Stimulated activated CD8-positive, alpha-beta memory T cell treated with anti-CD3 and anti-CD28 coated beads, Interleukin-15, amount 100 ng/mL, for 4 hours (primary cell): ENCODE results near the gene EFHC1.
"Not testable (repeated sequence)": the region's sequence is repeated elsewhere in the genome, so short reads cannot be mapped to it uniquely, and the experiment has no call there.

Experiments
- DNase-seq, 2 donors: peaks; one replicate each; pipeline ENCODE4 v3.0.0-alpha.2; 2020; ENCODE audit warnings: low read depth in 2 of 2

EFHC1 gene

DNA sequence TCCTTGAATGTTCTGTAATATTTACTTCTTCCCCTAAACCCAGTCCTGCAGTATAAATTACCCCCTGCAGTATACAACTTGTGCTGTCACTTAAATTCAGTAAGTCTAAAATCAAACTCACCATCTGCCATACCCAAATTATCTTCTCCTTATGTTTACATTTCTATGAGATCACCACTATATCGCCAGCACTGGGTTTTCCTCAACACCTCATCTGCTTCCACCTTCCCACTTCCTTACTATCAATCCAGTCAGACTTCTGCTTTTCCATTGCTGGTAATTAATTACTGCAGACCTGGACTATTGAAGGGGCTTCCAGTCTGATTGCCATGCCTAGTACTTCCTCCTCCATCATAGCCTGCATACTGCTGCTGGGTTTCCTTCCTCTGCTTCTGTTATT lies 15.2 kb downstream of the EFHC1 start:
- no peak for DNase-seq

DNA sequence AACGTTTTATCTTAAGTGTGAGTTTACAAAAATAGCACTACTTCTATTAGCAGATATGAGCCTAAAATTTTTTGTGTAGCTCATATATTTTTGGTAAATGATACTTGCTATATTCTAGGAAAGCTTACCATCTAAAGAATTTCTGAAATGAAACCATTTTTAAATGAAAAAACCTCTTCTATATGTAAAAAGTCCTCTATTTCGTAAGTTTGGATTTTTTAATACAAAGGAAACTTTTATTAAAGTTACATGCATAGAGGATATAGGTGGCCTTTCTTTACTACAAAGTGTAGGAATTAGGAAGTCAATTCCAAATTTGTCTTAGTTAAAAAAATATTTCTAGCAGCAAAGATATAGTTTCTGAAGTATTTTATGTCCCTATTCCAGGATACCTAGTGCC lies 18.8 kb downstream of the EFHC1 start:
- DNase-seq: no peak

- no peak for DNase-seq
Observed at GRCh38 chr6:52454556-52454955, 34.4 kb downstream of the EFHC1 start.

GRCh38 chr6:52457096-52457495 lies 37.0 kb downstream of the EFHC1 start:
- no peak for DNase-seq

DNA sequence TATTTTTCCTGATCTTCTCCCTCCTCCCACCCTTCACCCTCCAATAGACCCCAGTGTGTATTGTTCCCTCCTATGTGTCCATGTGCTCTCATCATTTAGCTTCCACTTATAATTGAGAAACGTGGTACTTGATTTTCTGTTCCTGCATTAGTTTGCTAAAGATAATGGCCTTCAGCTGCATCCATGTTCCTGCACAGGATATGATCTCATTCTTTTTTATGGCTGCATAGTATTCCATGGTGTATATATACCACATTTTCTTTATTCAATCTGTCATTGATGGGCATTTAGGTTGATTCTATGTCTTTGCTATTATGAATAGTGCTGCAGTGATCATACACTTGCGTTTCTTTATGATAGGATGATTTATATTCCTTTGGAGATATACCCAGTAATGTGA lies 41.1 kb downstream of the EFHC1 start:
- DNase-seq: not testable (repeated sequence)

- DNase-seq: no peak
Observed at GRCh38 chr6:52474173-52474572, 54.0 kb downstream of the EFHC1 start.

GRCh38 chr6:52475307-52475706 lies 55.2 kb downstream of the EFHC1 start:
- DNase-seq: no peak

DNA sequence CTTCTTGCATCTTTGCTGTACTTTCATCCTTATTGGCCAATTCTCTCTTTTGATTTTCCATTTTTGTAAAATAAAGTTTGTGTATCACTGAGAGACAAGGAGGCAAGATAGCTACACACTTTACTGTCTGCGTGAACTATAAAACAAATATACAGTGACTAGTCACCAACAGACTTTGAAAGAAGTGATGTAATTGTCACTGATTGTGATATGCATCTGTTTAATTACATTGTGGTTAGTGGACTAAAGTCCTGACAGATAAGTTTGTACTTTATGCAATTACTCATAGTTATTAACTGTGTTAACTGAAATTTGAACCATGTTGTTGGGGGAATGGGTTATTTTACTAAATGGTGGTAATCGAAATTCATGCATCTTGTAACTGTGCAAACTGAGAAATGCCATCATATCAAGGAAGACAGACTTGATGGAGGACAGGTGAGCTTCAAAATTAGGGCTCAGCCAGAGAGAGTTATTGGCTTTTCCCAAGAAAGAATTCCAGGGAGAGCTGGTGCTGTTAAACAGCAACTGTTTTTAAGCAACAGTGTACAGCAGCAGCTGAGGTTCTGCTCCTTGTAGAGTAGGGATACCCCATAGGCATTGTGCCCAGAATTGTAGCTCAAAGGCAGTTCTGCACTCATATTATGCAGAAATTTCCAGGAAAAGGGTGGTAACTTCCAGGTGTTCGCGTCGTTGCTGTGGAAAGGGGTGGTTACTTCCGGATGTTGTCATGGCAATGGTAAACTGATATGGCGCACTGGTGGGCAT lies 62.9 kb downstream of the EFHC1 start:
- no peak for DNase-seq

GRCh38 chr6:52483671-52484003 lies 63.5 kb downstream of the EFHC1 start:
- DNase-seq: no peak

- no peak for DNase-seq
Observed at GRCh38 chr6:52489881-52490280, 69.7 kb downstream of the EFHC1 start.

- DNase-seq: no peak
Observed at GRCh38 chr6:52491203-52492069, 71.3 kb downstream of the EFHC1 start.

GRCh38 chr6:52493669-52494068 lies 73.5 kb downstream of the EFHC1 start:
- DNase-seq: no peak

DNA sequence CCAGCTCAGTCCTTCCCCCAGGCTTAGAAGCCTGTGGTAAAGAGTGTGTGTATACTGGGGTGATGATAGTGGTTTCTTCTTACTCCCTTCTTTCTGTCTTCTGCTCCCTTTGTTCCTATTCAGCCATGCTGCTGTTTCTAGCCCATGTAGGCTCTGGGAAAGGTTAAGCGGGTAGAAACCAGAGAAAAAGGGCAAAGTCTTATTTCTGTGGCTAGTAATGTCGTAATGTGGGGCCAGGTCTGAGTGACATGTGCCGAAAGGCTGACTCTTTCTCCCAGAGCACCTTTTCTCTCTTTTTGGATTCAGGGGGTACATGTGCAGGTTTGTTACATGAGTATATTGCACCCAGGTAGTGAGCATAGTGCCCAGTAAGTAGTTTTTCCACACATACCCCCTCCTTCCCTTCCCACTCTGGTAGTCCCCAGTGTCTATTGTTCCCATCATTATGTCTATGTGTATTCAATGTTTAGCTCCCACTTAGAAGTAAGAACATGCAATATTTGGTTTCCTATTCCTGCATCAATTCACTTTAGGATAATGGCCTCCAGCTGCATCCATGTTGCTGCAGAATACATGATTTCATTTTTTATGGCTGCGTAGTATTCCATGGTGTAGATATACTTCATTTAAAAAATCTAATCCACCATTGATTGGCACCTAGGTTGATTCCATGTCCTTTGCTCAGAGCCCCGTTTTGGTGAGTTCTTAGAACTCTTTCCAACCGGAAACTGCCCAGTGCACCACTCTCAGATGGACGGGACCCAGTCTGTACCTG lies 74.3 kb downstream of the EFHC1 start:
- no peak for DNase-seq

GRCh38 chr6:52495922-52496321 lies 75.8 kb downstream of the EFHC1 start:
- no peak for DNase-seq

- DNase-seq: no peak
Observed at GRCh38 chr6:52496631-52497030, 76.5 kb downstream of the EFHC1 start.

- no peak for DNase-seq
Observed at GRCh38 chr6:52497652-52498408, 77.7 kb downstream of the EFHC1 start.

DNA sequence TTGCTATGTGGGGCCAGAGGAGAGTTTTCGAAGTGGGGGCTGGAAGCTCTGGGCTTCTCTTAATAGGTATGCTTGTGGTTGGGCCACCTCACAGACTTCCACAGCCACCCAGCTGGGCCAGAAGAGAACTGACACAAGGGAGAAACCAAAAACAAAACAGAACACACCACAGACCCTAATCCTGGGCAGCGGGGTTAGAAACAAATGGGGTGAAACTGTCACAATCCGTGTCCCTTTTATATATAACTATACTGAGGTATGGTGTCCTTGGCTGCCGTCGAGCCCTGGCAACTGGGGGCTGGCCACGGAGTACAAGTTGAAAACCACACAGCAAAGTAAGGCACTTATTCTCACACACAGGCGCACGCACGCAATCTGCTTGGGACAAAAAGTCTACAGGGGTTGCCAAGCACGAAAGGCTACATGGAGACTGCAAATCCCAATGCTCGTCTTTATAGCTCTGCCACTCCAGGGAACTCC lies 78.4 kb downstream of the EFHC1 start:
- DNase-seq: no peak

DNA sequence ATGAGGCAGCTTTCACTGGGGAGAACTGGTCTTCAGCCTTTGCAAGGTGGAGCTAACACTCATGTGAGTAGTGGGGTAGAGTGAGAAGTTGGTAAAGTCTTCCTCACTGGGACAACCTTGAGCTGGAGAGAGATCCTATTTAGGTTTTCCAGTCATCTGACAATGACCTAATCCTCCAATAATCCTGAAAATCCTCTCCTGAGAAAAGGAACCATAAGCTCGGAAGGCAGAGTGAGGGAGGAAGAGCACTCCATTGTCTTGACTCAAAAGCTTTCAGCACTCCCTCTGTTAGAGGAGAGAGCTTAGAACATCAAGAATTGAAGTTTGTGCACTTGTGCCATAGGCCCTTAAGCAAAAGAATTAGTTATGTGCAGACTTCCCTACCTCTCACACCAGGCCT lies 78.9 kb downstream of the EFHC1 start:
- no peak for DNase-seq

DNA sequence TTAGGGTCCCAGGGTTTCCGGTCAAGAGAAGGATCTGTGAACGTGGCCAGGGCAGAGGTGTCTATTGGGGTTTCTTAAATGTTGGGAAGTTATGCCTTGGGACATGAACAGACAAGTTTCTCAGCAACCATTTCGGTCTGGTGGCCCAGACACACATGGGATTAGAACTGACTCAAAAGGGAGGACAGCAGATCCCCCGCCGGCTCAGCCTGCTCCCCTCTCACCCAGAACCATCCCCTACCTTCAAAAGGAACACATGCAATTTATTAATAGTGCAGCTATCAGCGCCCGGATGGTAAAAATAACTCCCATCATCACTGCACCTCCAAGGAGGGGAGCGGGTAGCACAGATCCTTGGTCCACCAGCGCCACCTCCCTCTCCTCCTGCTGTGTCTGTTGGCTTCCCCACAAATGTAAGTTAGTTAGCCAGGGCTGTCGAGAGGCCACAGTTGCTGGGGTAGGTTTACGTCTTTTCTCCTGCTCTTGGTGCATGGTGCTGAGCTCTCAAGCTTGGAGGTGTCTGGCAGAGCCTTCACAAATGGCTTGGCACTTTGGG lies 79.6 kb downstream of the EFHC1 start:
- no peak for DNase-seq

DNA sequence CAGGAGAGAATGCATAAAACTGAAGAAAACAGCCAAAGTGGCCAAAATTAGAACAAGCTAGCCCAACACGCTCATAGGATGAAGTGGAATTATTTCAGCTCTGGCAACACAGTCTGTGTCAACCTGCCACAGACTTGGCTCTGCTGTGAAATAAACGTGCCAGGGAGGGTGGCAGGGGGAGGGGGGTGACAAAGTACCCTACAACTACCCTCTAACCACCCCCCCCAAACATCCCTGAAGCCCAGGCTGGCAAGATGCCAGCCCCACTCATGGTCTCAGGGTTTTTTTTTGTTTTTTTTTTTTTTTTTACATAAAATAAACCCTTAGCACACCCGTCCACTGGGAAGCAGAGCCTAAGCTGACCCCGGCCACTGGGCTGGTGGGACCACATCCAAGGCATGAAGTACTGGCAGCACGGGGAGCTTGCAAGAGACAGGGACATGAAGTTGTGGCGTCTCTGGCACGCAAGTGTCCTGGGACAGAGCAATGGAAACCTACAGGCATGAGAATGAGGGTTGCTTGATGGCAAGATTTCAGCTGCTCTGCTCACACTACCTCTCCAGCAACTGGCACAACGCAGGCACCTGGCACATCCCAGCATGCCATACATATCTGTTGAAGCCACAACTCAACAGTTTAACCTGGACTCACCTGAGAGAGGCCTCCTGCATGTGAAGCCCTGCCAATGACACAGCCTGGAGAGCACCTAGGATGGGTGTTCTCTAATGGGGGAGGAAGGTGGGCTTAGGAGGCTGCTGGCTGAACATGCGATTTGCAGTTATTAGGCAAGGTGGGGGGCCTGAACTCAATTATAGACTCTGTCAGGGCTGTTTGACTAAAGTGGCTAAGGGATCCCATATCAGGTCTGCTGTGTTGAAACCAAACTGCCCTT lies 80.3 kb downstream of the EFHC1 start:
- no peak for DNase-seq
